ENCODE results near the gene MTERF2. TPM values are rescaled to one million over a fixed set of nuclear protein-coding genes. Genes with fewer than 3 reads are reported as not detected.

MTERF2 gene
- total and polyA plus RNA-seq, 7 donors, result 8.4 to 38.4 (median 12.5) TPM

- no peak for TF ChIP-seq CTCF (IDR thresholded peaks at IDR 0.05)
- Histone ChIP-seq H3K4me3 (no peak overlapping the region), H3K4me1 (peaks cover 28% of the 10 kb centered on the region), H3K27ac (no peak overlapping the region), H3K9me3 (no peaks in the 10 kb centered on the region), H3K36me3 (ENCODE audit: insufficient read depth in 1 of 2, low read depth in 1 of 2) (peaks cover 0 to 32% of the 10 kb centered on the region in 2 donors), H3K27me3 (ENCODE audit: insufficient read depth in 3 of 3, low read length in 2 of 3) (no peaks in the 10 kb centered on the region)
- intact Hi-C loops (cut with DNase I), result no loop called here
- 89 to 96% (median 95%) methylated on average over 3 of the region's 3 CpGs for WGBS, 3 donors
- ATAC-seq (no peak), DNase-seq (no peak)
These were observed 26.5 kb downstream of the MTERF2 start for GRCh38 chr12:106960443-106960842.

GRCh38 chr12:106957583-106957982, 29.4 kb downstream of the MTERF2 start:
- Histone ChIP-seq H3K9me3 (no peaks in the 10 kb centered on the region), H3K4me3 (peak overlapping the region; percentile 93), H3K4me1 (peaks cover 37% of the 10 kb centered on the region), H3K36me3 (ENCODE audit: insufficient read depth in 1 of 2, low read depth in 1 of 2) (peaks cover 0 to 17% of the 10 kb centered on the region in 2 donors), H3K27ac (no peak overlapping the region), H3K27me3 (ENCODE audit: insufficient read depth in 3 of 3, low read length in 2 of 3) (no peaks in the 10 kb centered on the region)
- no peak for TF ChIP-seq CTCF (IDR thresholded peaks at IDR 0.05)
- ATAC-seq (no peak), DNase-seq (no peak)
- intact Hi-C loops (cut with DNase I), result loop anchor here in 1 of 2 donors (10.0 kb wide), 1 partner anchor 137 kb away; the partner anchor contains the start of gene CRY1
- 15 to 21% (median 15%) methylated on average over 1 of the region's 1 CpG for WGBS, 3 donors

- 0% methylated on average over 28 to 34 of the region's 34 CpGs for WGBS, 3 donors
- no peaks in the 10 kb centered on the region for H3K9me3 ChIP-seq
- H3K27ac ChIP-seq, result peak overlapping the region; percentile 96
- intact Hi-C loops (cut with DNase I), result loop anchor here (1.0 to 10.0 kb wide), 2 partner anchors 30 to 139 kb away; partner anchors contain the start of gene CRY1 (in 1 of the 2)
- H3K4me3 ChIP-seq, result peak overlapping the region; percentile 93
- H3K4me1 ChIP-seq, result peaks cover 37% of the 10 kb centered on the region
- H3K36me3 ChIP-seq (ENCODE audit: insufficient read depth in 1 of 2, low read depth in 1 of 2), result peaks cover 0 to 17% of the 10 kb centered on the region in 2 donors
- H3K27me3 ChIP-seq (ENCODE audit: insufficient read depth in 3 of 3, low read length in 2 of 3), result no peaks in the 10 kb centered on the region
- ATAC-seq, result peak; percentile 64 to 71 (median 70)
- TF ChIP-seq CTCF (IDR thresholded peaks at IDR 0.05), result peak; percentile 27
- peak; percentile 74 to 81 for DNase-seq
These were observed 30.8 kb downstream of the MTERF2 start for GRCh38 chr12:106956048-106956578.

GRCh38 chr12:106955377-106956047, 31.4 kb downstream of the MTERF2 start, which contains the start of gene TMEM263:
Gene TMEM263, plus strand, starts transcription at chr12:106955907. Its CDS starts 11,210 bp downstream, at chr12:106967117.
- H3K27me3 ChIP-seq (ENCODE audit: insufficient read depth in 3 of 3, low read length in 2 of 3), result no peaks in the 10 kb centered on the region
- peak within 1 kb of the TSS; percentile 96 for H3K27ac ChIP-seq
- H3K4me1 ChIP-seq, result peaks cover 37% of the 10 kb centered on the region
- ATAC-seq (peak; percentile 92 to 96 (median 94)), DNase-seq (peak; percentile 94 to 97)
- H3K4me3 ChIP-seq, result peak within 1 kb of the TSS; percentile 93
- peaks cover 0 to 12% of the 10 kb centered on the region in 2 donors for H3K36me3 ChIP-seq (ENCODE audit: insufficient read depth in 1 of 2, low read depth in 1 of 2)
- intact Hi-C loops (cut with DNase I), result loop anchor here (1.0 to 10.0 kb wide), 2 partner anchors 31 to 139 kb away; partner anchors contain the start of gene CRY1 (in 1 of the 2)
- H3K9me3 ChIP-seq, result no peaks in the 10 kb centered on the region
- WGBS, 3 donors, result 0 to 1% (median 0%) methylated on average over 31 to 88 of the region's 88 CpGs
- TF ChIP-seq CTCF (IDR thresholded peaks at IDR 0.05), result no peak
